8988T (cell line): ENCODE data around the gene SLC14A1.
"Not testable (repeated sequence)": the region's sequence is repeated elsewhere in the genome, so short reads cannot be mapped to it uniquely, and the experiment has no call there.

Source experiments
- DNase-seq: peaks from one replicate; pipeline ENCODE4 v3.0.0; 2011

SLC14A1 gene

DNA sequence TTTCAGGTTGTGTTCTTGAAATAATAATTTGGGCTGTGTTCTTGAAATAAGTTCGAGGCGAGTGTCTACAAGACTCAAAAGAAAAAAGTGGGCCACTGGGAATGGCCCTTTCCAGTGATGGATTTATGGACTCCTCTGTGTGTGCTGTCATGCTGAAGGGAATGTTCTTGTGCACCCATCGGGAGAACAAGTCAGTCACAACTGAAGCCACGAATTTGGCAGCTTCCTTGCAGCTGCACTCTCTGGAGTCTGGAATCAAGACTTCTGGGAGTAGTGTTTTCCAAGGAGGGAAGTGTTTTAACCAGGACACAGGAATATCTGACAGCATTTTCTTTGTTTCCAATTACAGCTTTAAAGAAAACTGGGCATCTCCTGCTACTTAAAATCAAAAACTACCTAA is 620 bp downstream of the SLC14A1 start:
- no peak for DNase-seq

DNA sequence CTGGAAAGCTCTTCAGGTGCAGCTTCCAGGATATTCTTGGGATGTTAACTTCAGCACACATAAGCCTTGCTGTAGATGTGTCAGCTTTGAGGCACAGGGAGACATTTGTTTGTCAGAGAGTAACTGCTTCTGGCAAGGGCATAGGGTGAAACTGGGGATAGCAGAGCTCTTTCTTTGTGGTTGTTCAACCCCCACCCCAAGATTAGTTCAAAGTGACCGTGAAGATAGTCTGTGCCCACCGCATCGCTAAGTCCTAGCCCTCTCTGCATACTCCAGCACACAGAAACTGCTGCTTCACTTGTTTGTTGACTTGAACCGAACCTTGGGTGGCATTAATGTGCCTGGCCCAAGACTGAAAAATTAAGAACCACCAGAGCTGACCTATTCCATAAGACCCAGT is 1.4 kb downstream of the SLC14A1 start:
- no peak for DNase-seq

DNA sequence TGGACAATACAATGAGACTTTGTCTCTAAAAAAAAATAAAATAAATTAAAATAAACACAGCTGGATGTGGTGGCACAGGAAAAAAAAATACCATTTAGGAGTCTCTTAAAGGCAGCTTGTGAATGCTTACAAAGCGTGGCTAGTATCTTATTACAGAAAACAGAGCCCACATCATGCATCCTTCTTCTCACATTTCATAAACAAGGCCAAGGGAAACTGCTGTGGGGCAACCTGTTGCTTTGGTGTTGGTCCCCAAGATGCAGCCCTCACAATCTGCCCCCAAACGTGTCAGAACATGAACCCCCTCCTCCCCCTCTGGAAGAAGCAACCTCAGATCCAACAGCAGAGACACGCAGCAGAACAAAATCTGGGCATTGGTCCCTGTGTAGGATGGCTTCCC is 2.6 kb downstream of the SLC14A1 start:
- DNase-seq: no peak

DNA sequence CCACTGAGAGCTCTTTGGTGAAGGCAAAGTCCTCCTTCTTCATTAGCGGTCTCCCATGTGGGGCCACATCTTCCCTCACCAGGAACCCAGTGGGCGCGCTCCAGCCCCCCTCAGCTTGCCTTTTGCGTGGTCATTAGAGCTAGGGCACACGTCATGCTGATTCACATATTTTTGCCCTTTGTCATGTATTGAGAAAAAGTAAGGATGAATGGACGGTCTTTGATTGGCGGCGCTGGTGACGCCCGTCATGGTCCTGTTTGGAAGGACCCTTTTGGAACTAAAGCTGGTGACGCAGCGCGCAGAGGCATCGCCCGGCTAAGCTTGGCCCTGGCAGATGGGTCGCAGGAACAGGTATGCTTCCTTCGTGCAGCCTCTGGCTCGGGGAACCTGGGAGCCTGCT is 3.1 kb downstream of the SLC14A1 start:
- DNase-seq: no peak

DNA sequence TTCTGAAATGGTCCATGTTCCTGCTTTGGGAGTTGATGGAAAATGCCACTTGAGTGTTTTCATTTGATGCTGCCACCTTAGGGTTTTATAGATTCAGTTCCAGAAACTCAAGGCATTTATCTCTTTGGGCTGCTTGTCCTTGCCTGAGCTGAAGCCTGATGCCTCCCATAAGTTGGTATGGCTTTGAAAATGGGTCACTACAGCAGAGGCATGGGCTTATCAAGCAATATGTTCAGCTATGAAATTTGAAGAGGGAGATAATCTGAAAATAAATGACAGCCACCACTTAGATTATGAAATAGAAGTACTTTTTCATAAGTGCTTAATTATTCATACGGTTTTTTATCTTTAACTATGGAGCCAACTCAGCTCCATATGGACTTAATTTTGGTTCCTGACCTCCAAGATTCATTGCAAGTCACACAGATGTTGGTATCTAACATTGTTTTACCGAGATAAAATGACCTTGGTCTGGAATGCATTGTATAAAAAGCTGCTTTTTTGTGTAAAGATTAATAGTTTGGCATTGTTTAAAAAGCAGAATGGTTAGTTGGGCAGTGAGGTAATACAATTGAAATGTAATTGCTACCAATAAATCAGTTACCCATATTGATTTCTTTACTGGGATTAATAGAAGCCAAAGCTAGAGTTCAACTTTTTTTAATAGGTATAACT is 4.5 kb downstream of the SLC14A1 start:
- DNase-seq: no peak

DNA sequence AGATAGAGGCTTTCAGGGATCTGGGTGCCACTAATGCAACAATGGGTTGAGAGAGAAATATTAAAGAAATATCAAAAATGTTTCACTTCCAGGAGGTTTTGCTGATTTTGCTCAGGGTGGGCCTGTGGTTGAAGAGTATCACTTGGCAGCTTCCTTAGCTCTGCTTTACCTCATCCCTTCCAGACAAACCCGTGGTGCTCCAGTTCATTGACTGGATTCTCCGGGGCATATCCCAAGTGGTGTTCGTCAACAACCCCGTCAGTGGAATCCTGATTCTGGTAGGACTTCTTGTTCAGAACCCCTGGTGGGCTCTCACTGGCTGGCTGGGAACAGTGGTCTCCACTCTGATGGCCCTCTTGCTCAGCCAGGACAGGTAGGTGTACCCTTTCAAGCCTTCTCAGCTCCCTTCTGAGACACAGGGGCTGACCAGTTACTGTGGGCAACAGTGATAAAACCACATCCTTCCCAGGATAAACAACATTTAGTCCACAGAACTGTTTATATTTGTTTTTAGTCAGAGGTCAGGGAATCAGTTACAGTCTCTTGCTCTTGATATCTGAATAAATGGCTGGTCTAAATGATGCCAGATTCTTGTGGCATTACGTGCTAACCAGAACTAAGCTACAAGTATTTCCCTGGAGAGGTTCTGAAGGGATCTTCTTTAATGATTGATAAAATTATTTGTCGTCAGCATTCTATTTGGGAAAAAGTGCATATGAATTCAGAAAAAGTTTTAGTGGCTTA is 7.0 kb downstream of the SLC14A1 start:
- no peak for DNase-seq

DNA sequence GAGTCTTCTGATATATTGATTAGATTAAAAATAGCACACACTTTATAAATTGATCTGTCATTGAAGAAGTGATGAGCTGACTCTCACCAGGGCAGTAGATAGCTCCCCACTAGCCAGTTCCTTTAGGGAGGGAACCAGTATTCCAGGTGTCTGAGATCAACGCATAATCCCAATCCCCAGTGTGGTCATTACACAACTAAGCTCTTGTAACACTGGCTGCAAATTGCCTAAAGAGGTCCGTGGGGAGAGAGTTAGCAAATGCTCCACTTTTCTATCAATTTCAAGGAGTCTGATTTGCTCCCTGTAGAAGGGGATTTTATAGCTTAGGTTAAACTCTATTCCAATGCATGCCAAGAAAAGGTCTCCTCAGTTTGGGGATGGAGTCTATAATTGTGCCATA is 7.7 kb downstream of the SLC14A1 start:
- DNase-seq: no peak

DNA sequence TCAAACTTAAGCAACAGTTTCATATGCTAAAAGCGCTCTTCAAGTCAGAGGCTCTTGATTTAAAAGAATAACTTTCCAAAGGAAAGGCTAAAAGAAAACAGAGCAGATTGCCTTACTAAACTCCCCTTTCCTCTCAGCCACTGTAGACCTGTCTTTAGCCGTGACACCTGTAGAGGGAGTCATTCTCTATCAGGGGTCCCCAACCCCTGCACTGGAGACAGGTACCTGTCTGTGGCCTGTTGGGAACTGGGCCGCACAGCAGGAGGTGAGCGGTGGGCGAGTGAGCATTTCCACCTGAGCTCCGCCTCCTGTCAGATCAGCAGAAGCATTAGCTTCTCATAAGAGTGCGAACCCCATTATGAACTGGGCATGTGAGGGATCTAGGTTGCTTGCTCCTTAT is 9.6 kb downstream of the SLC14A1 start:
- DNase-seq: no peak

DNA sequence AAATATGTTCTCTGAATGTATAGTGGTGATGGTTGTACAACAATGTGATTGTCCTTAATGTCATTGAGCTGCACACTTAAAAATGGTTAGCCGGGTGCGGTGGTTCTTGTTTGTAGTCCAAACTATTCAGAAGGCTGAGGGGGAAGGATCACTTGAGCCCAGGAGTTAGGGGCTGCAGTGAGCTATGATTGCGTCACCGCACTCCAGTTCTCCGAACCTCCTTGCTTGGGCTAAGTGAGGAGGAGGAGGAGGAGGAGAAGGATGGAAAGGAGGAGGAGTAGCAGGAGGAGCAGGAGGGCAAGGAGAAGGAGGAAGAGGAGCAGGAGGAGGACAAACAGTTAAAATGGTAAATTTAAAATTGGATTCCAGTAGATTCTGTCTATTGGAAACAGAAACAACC is 10.5 kb downstream of the SLC14A1 start:
- no peak for DNase-seq

DNA sequence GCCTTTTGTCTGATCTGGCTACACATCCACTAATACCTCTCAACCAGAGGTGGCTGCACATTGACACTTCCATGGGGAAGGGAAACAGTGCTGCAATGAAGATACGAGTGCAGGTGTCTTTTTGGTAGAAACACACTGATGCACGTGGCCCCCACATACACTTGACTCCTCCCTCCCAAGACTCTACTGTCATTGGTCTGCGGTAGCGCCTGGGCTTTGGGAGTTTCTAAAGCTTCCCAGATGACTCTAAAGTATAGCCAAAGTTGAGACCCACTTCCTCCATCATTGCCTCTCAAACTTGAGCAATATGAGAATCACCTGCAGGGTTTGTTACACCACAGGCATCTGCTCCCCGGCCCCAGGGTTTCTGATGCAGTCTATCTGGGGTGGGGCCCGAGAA is 11.0 kb downstream of the SLC14A1 start:
- DNase-seq: no peak

DNA sequence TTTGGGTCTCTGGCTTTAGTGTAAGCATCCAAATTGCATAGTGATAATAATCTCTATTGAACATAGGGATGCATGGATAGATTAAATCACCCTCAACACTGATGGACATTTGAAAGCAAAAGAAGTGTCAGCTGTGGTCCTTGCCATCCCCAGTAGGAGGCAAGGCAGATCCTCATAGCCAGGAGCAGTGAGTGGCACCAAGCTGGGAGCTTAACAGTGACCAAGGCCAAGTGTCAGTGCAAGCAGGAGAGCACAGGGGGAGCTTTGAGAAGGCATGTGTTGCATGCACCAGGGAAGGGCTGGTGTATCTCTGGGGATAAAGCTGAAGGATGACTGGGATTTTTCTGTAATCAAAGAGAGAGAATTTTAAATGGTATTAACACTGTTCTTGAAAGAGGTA is 14.7 kb downstream of the SLC14A1 start:
- no peak for DNase-seq

DNA sequence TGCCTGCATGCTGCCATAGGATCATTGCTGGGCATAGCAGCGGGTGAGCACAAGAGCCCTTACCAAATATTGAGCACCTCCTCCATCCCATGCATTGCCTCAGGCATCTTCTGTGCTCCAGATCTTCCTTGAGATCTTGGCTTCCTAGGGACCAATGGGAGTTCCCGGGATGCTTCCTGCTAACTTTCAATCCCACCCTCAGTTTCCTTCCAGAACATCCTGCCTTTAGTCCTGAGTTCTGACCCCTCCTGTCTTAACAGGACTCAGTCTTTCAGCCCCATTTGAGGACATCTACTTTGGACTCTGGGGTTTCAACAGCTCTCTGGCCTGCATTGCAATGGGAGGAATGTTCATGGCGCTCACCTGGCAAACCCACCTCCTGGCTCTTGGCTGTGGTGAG is 15.3 kb downstream of the SLC14A1 start:
- no peak for DNase-seq

DNA sequence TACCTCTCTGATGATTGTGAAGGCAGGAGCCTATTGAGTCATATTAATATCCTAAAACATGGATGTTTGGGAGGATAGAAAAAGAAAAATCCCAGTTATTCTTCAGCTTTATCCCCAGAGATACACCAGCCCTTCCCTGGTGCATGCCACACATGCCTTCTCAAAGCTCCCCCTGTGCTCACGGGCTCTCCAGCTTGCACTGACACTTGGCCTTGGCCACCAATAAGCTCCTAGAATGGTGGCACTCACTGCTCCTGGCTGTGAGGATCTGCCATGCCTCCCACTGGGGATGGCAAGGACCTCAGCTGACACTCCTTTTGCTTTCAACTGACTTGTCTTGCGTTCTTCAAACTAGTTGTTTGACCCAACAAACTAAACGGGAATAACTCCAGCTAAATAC is 15.9 kb downstream of the SLC14A1 start:
- DNase-seq: no peak

DNA sequence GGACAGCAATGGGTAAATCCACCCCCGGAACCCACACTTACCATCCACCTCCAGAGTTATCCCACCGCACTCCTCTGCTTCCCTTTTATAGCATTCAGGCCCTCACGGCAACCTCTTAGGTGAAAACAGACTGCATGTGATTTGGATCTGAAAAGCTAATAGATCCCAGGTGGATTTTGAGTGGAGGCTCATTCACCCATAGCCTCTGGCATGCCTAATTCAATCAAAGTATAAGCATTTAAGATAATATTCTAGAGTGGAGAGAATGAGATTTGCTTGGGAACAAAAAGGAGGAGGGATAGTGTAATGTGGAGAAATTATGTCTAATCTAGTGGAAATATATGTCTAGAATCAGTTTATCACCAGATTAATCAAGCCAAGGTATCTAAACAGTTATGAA is 17.1 kb downstream of the SLC14A1 start:
- DNase-seq: no peak

DNA sequence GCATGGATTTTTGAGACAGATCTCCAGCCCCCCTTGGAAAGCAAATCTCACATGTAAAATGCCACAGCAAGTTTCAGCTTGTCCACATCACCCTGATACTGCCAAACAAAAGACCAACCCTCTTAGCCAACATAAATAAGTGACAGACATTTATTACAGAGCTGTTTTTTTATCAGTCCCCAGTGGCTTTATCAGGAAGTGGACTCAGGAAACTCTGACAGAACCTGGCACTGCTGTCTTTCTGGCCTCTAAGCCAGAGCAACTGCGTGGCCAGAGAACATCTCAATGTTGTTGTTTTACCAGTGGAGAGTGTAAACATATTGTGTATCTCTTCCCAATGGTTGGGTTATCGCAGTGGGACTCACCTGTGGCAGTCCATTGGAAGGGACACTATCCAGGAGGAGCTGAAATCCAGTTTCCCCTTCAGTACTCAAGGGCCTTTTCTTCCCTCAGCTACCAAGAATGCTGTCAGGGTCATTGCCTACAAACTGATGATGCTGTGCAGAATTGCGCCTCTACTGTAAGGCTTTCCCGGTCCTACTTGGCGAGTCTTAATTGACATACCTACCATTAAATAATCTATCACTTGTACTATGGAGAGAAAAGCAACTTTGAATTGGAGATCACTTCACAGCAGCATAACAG is 22.0 kb downstream of the SLC14A1 start:
- DNase-seq: no peak

DNA sequence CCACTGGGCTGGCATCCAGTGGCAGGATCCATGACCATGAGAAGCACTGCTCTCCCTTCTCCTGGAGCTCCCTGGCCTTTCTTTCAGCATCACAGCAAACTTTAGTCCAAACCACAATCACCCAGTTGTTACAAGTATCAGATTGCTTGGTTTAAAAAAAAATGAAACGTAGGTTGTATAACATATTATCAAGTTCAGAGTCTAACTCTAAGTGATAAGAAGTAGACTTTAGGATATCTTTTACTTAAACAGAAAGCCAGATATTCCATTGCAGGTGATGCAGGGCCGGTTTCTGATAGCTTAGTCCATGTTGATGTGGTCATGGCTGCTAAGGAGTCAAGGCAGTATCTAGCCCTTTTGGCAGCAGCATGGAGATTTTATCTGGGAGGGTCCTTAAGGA is 24.5 kb downstream of the SLC14A1 start:
- no peak for DNase-seq

DNA sequence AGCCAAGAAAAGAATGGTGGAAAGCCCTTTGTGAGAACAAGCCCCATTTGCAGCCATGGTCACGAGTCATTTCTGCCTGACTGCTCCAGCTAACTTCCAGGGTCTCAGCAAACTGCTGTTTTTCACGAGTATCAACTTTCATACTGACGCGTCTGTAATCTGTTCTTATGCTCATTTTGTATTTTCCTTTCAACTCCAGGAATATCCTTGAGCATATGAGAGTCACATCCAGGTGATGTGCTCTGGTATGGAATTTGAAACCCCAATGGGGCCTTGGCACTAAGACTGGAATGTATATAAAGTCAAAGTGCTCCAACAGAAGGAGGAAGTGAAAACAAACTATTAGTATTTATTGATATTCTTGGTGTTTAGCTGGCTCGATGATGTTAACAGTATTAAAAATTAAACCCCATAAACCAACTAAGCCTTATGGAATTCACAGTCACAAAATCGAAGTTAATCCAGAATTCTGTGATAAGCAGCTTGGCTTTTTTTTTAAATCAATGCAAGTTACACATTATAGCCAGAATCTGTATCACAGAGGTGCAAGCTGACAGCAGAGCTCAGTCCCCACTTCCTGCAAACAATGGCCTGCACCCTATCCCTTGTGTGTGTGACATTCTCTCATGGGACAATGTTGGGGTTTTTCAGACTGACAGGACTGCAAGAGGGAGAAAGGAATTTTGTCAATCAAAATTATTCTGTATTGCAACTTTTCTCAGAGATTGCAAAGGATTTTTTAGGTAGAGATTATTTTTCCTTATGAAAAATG is 26.1 kb downstream of the SLC14A1 start:
- DNase-seq: no peak

DNA sequence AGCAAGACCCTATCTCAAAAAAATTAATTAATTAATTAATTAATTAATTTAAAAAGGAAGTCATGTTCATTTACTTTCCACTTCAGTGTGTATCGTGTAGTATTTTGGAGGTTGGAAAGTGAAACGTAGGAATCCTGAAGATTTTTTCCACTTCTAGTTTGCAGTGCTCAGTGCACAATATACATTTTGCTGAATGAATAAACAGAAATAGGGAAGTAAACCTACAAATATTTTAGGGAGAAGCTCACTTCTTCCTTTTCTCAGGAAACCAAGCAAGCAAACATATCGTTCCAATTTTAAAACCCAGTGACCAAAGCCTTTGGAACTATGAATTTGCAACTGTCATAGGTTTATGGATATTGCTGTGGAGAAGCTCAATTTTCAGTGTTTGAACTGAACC is 27.8 kb downstream of the SLC14A1 start:
- no peak for DNase-seq

DNA sequence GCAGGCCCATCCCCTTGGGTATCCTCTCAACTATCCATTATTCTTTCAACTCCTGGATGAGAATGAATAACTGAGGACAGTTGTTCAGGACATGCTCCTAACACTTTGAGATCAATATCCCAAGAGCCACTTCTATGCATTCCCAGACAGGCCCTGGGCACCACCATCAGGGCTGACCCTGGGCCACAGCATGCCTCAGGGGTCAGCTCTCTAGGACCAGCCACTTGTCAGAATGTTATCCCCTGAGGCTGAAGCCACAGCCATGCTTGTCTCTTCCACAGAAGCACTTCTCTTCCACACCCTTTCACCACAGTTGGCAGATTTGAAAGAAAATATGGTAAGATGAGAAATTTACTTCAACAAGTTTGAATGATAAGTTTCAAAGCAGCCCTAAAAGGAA is 28.7 kb downstream of the SLC14A1 start:
- DNase-seq: no peak

DNA sequence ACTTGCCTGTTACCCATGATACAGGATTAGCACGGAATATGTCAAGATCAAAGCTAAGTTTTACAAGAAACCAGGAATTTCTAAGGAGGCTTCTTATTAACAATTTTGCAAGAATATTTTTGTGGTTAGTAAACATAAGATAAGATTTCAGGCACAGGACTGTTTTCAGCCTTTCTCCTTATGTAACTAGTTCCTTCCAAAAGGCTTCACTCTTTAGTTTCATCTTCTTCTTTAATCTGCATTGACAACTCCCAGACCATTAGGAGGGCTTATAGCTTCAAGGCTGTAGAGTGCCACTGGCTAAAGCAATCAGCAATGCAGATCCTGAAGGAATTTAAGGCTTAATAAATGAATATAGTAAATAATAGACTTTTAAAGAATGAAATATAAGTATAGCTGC is 29.3 kb downstream of the SLC14A1 start:
- no peak for DNase-seq

DNA sequence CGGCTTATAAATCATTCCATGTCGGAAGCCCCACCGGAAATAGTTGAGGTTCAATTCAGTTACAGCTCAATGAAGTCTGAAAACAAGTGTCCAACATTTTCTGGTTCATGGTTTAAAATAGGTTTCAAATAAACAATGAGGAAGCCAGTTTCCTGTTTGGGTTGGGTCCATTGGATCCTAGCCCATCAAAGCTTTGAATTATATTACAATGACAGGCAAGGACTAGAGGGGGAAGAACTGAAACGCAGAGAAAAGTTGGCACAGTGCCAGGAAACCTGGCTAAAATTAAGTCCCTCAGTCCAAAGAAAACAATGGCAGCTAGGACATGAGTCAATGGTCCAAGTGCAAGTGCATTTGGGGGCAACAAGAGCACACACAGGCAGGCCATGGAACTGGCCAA is 32.0 kb downstream of the SLC14A1 start:
- no peak for DNase-seq

DNA sequence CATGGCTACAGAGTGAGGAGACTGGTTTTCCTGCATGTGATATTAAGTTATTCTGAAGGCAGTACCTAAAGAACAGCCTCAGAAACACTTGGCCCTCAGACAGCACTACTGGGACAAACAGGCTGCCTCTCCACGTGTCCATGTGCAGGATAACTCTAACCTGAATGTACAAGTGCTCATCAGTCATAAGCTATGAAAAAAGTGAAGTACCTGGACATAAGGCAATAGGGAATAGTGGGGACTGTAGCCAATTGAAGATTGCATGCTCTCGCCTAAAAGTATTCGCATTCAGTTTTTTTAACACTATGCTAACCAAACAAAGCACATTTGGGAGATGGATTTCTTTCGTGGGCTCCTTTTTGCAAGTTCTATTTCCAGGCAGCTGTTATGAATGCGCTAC is 33.0 kb downstream of the SLC14A1 start:
- no peak for DNase-seq

DNA sequence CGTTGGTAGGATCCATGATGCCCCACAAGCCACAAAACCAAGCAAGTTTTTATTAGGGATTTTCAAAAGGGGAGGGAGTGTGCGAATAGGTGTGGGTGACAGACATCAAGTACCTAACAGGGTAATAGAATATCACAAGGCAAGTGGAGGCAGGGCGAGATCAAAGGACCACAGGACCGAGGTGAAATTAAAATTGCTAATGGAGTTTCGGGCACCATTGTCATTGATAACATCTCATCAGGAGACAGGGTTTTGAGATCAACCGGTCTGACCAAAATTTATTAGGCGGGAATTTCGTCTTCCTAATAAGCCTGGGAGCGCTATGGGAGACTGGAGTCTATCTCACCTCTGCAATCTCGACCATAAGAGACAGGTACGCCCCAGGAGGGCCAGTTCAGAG is 33.7 kb downstream of the SLC14A1 start:
- not testable (repeated sequence) for DNase-seq
